ENCODE measurements around the gene TNFRSF18. TPM values are rescaled to one million over a fixed set of nuclear protein-coding genes. Genes with fewer than 3 reads are reported as not detected.

Gene TNFRSF18
- total and polyA plus RNA-seq, 9 donors: 1.8 to 7.4 (median 3.0) TPM

- Histone ChIP-seq H3K4me3 (ENCODE audit: low read length) (no peak overlapping the region), H3K27ac (ENCODE audit: low read length) (no peak overlapping the region), H3K9me3 (replicated peaks; ENCODE audit: control insufficient read depth, low read depth, low read length) (no peaks in the 10 kb centered on the region), H3K4me1 (ENCODE audit: control insufficient read depth, insufficient read depth, low read length) (peaks cover 54% of the 10 kb centered on the region), H3K27me3 (ENCODE audit: control insufficient read depth, insufficient read depth, low read length) (peaks cover 27% of the 10 kb centered on the region), H3K36me3 (ENCODE audit: control insufficient read depth, insufficient read depth, low read length) (no peaks in the 10 kb centered on the region)
- WGBS (ENCODE audit: insufficient coverage): 62% methylated on average over 14 of the region's 19 CpGs
- DNase-seq: no peak
These were observed 1.2 kb downstream of the TNFRSF18 start for GRCh38 chr1:1204998-1205768.

GRCh38 chr1:1204425-1204920, 1.9 kb downstream of the TNFRSF18 start:
- DNase-seq: no peak
- Histone ChIP-seq H3K27me3 (ENCODE audit: control insufficient read depth, insufficient read depth, low read length) (peaks cover 33% of the 10 kb centered on the region), H3K9me3 (replicated peaks; ENCODE audit: control insufficient read depth, low read depth, low read length) (no peaks in the 10 kb centered on the region), H3K27ac (ENCODE audit: low read length) (no peak overlapping the region), H3K36me3 (ENCODE audit: control insufficient read depth, insufficient read depth, low read length) (no peaks in the 10 kb centered on the region), H3K4me1 (ENCODE audit: control insufficient read depth, insufficient read depth, low read length) (peaks cover 54% of the 10 kb centered on the region), H3K4me3 (ENCODE audit: low read length) (no peak overlapping the region)
- WGBS (ENCODE audit: insufficient coverage): 100% methylated on average over 1 of the region's 8 CpGs

- Histone ChIP-seq H3K4me1 (ENCODE audit: control insufficient read depth, insufficient read depth, low read length) (peaks cover 50% of the 10 kb centered on the region), H3K4me3 (ENCODE audit: low read length) (no peak overlapping the region), H3K27me3 (ENCODE audit: control insufficient read depth, insufficient read depth, low read length) (peaks cover 33% of the 10 kb centered on the region), H3K27ac (ENCODE audit: low read length) (no peak overlapping the region), H3K36me3 (ENCODE audit: control insufficient read depth, insufficient read depth, low read length) (no peaks in the 10 kb centered on the region), H3K9me3 (replicated peaks; ENCODE audit: control insufficient read depth, low read depth, low read length) (no peaks in the 10 kb centered on the region)
- no peak for DNase-seq
- 45% methylated on average over 43 of the region's 49 CpGs for WGBS (ENCODE audit: insufficient coverage)
These were observed 2.6 kb downstream of the TNFRSF18 start for GRCh38 chr1:1203561-1204424.

GRCh38 chr1:1202831-1203560, 3.4 kb downstream of the TNFRSF18 start:
- no peak overlapping the region for H3K4me3 ChIP-seq (ENCODE audit: low read length)
- peaks cover 43% of the 10 kb centered on the region for H3K4me1 ChIP-seq (ENCODE audit: control insufficient read depth, insufficient read depth, low read length)
- peaks cover 33% of the 10 kb centered on the region for H3K27me3 ChIP-seq (ENCODE audit: control insufficient read depth, insufficient read depth, low read length)
- 71% methylated on average over 17 of the region's 27 CpGs for WGBS (ENCODE audit: insufficient coverage)
- H3K36me3 ChIP-seq (ENCODE audit: control insufficient read depth, insufficient read depth, low read length): no peaks in the 10 kb centered on the region
- no peaks in the 10 kb centered on the region for H3K9me3 ChIP-seq (replicated peaks; ENCODE audit: control insufficient read depth, low read depth, low read length)
- no peak overlapping the region for H3K27ac ChIP-seq (ENCODE audit: low read length)
- no peak for DNase-seq

GRCh38 chr1:1200876-1201810, 5.2 kb downstream of the TNFRSF18 start:
- H3K9me3 ChIP-seq (replicated peaks; ENCODE audit: control insufficient read depth, low read depth, low read length): no peaks in the 10 kb centered on the region
- H3K36me3 ChIP-seq (ENCODE audit: control insufficient read depth, insufficient read depth, low read length): no peaks in the 10 kb centered on the region
- H3K27ac ChIP-seq (ENCODE audit: low read length): no peak overlapping the region
- peak; percentile 75 for DNase-seq
- under 1% methylated on average over 80 of the region's 109 CpGs for WGBS (ENCODE audit: insufficient coverage)
- peaks cover 26% of the 10 kb centered on the region for H3K27me3 ChIP-seq (ENCODE audit: control insufficient read depth, insufficient read depth, low read length)
- peaks cover 28% of the 10 kb centered on the region for H3K4me1 ChIP-seq (ENCODE audit: control insufficient read depth, insufficient read depth, low read length)
- H3K4me3 ChIP-seq (ENCODE audit: low read length): no peak overlapping the region

GRCh38 chr1:1199961-1200875, 6.2 kb downstream of the TNFRSF18 start:
- Histone ChIP-seq H3K27me3 (ENCODE audit: control insufficient read depth, insufficient read depth, low read length) (peaks cover 17% of the 10 kb centered on the region), H3K27ac (ENCODE audit: low read length) (no peak overlapping the region), H3K36me3 (ENCODE audit: control insufficient read depth, insufficient read depth, low read length) (no peaks in the 10 kb centered on the region), H3K9me3 (replicated peaks; ENCODE audit: control insufficient read depth, low read depth, low read length) (no peaks in the 10 kb centered on the region), H3K4me1 (ENCODE audit: control insufficient read depth, insufficient read depth, low read length) (peaks cover 19% of the 10 kb centered on the region), H3K4me3 (ENCODE audit: low read length) (no peak overlapping the region)
- WGBS (ENCODE audit: insufficient coverage): 58% methylated on average over 10 of the region's 31 CpGs
- no peak for DNase-seq

GRCh38 chr1:1199141-1199960, 7.0 kb downstream of the TNFRSF18 start:
- Histone ChIP-seq H3K36me3 (ENCODE audit: control insufficient read depth, insufficient read depth, low read length) (no peaks in the 10 kb centered on the region), H3K27me3 (ENCODE audit: control insufficient read depth, insufficient read depth, low read length) (peaks cover 14% of the 10 kb centered on the region), H3K9me3 (replicated peaks; ENCODE audit: control insufficient read depth, low read depth, low read length) (peaks cover 2% of the 10 kb centered on the region), H3K4me1 (ENCODE audit: control insufficient read depth, insufficient read depth, low read length) (peaks cover 14% of the 10 kb centered on the region), H3K4me3 (ENCODE audit: low read length) (no peak overlapping the region), H3K27ac (ENCODE audit: low read length) (no peak overlapping the region)
- no peak for DNase-seq
- 81% methylated on average over 21 of the region's 22 CpGs for WGBS (ENCODE audit: insufficient coverage)

GRCh38 chr1:1198423-1199140, 7.8 kb downstream of the TNFRSF18 start:
- H3K4me3 ChIP-seq (ENCODE audit: low read length): no peak overlapping the region
- H3K27ac ChIP-seq (ENCODE audit: low read length): no peak overlapping the region
- DNase-seq: no peak
- WGBS (ENCODE audit: insufficient coverage): 56% methylated on average over 13 of the region's 23 CpGs
- H3K4me1 ChIP-seq (ENCODE audit: control insufficient read depth, insufficient read depth, low read length): peaks cover 8% of the 10 kb centered on the region
- H3K9me3 ChIP-seq (replicated peaks; ENCODE audit: control insufficient read depth, low read depth, low read length): peaks cover 3% of the 10 kb centered on the region
- H3K27me3 ChIP-seq (ENCODE audit: control insufficient read depth, insufficient read depth, low read length): peaks cover 14% of the 10 kb centered on the region
- H3K36me3 ChIP-seq (ENCODE audit: control insufficient read depth, insufficient read depth, low read length): no peaks in the 10 kb centered on the region
